Thymus (tissue), 11 donors: ENCODE measurements around the gene TPCN2. TPM values are rescaled to one million over a fixed set of nuclear protein-coding genes. Genes with fewer than 3 reads are reported as not detected.
A peak's percentile ranks its signal among the peaks of the same experiment; 100 is the strongest.

Source experiments
- DNase-seq, 9 donors: peaks; one replicate each; pipeline ENCODE4 v3.0.0-alpha.2; 2013; ENCODE audit warnings: low spot score in 9 of 9, low read depth in 6 of 9, missing footprints in 1 of 9
- H3K27ac ChIP-seq, 2 donors: one replicate each; pipeline ENCODE4 v1.5.1; 2013; ENCODE audit warnings: control low read depth in 1 of 2, low read depth in 1 of 2, low read length in 1 of 2, mild to moderate bottlenecking in 1 of 2, moderate library complexity in 1 of 2
- H3K27me3 ChIP-seq, 2 donors: one replicate each; pipeline ENCODE4 v1.5.1; 2013; ENCODE audit warnings: low read length in 1 of 2; ENCODE audit not compliant: control insufficient read depth in 2 of 2, insufficient read depth in 1 of 2
- H3K36me3 ChIP-seq, 2 donors: one replicate each; pipeline ENCODE4 v1.5.1; 2013; ENCODE audit warnings: low read length in 1 of 2, mild to moderate bottlenecking in 1 of 2, moderate library complexity in 1 of 2; ENCODE audit not compliant: control insufficient read depth in 2 of 2, insufficient read depth in 2 of 2
- H3K4me1 ChIP-seq, 2 donors: one replicate each; pipeline ENCODE4 v1.5.1; 2013; ENCODE audit warnings: low read length in 2 of 2; ENCODE audit not compliant: control insufficient read depth in 2 of 2, insufficient read depth in 2 of 2
- H3K4me3 ChIP-seq, 2 donors: one replicate each; pipeline ENCODE4 v1.5.1; 2013; ENCODE audit warnings: low read length in 2 of 2, control low read depth in 1 of 2, mild to moderate bottlenecking in 1 of 2
- H3K9me3 ChIP-seq, 2 donors: one replicate each; pipeline ENCODE4 v1.5.1; 2013; ENCODE audit warnings: low read length in 1 of 2, mild to moderate bottlenecking in 1 of 2; ENCODE audit not compliant: control insufficient read depth in 2 of 2, insufficient read depth in 1 of 2
- WGBS: extraction: QIAGEN DNeasy Blood & Tissue Kit; methylation state at CpG from one replicate; pipeline ENCODE4 v1.1.7; 2013; 5-methylcytosine and 5-hydroxymethylcytosine counted together
- polyA plus RNA-seq: library from polyadenylated mRNA; stranded (reverse); fragments of 200-250 nt; gene quantifications from one replicate; pipeline ENCODE4 v1.2.3, GENCODE V29; 2013
- total RNA-seq: library from RNA; stranded (reverse); fragments of 120-200 nt; gene quantifications from one replicate; pipeline ENCODE4 v1.2.4, GENCODE V29; 2013
- donor health status: healthy.

Gene TPCN2
- total and polyA plus RNA-seq, 2 donors: 5.3 to 9.8 TPM

DNA sequence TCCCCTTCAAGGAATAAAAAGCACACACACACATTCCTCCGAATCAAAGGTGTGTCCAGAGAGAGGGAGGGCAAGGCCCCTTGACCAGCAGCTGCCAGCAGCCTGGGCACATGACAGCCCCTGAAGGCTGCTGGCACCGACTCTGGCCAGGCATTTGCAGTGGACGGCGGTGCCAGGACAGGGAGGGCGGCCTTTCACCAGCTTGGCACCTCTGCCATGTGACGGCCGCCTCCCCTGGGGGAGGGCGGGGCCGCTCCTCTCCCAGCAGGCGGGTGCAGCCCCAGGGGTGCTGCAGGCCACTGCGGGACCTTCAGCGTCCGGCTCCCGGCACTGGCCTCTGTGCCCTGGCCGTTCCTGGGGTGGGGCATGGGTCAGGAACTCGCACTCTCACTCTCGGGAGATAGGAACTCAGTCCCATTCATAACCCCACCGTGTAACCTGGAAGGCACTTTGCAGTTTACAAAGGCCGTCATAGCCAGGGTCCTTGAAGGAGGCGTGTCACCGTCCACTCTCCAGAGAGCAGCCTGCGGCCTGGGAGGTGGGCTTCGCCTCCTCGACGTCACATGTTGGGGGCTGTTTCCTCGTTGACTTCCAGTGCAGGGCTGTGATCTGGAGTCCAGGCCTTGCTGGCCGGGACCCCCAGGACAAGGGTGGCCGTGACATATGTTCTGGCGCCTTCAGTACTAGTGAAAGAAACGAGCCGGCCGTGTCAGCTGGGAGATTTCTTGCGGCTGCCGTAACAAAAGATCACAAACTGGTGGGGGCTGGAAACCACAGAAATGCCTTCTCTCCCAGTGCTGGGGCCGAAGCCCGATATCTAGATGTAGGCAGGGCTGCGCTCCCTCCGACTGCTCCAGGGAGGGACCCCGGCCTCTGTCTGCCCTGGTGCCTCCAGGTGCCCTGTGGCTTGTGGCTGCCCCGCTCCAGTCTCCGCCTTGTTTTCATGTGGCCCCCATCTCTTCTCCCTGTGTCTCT lies 67.1 kb downstream of the TPCN2 start:
- 96% methylated on average over 41 of the region's 41 CpGs for WGBS
- no peak for DNase-seq

DNA sequence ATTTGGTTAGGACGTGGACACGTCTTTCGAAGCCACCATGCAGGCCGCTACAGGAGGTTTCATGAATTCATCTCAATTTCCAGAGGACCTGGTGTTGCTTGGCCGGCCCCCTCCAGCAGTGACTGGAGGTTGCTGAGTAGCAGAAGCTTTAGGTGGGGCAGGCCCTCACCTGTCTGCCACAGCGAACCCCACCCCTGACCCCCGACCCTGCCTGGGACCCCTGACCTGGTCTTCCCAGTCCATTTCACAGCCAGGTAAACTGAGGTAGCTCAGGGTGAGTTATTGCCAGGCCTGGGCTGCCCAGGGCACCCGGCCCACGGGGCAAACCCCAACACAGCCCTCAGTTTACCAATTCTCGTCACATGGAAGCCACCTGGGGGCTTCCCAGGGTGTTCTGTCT lies 67.9 kb downstream of the TPCN2 start:
- H3K36me3 ChIP-seq: no peaks in the 10 kb centered on the region
- H3K27ac ChIP-seq: no peak overlapping the region
- no peak for DNase-seq
- H3K27me3 ChIP-seq: no peaks in the 10 kb centered on the region
- no peak overlapping the region for H3K4me3 ChIP-seq
- no peaks in the 10 kb centered on the region for H3K4me1 ChIP-seq
- WGBS: 96% methylated on average over 10 of the region's 10 CpGs
- no peaks in the 10 kb centered on the region for H3K9me3 ChIP-seq

More for the DNA sequence above, 67.1 kb downstream of the TPCN2 start:
- Histone ChIP-seq H3K4me1 (no peaks in the 10 kb centered on the region), H3K27me3 (no peaks in the 10 kb centered on the region), H3K27ac (no peak overlapping the region), H3K9me3 (no peaks in the 10 kb centered on the region), H3K36me3 (no peaks in the 10 kb centered on the region), H3K4me3 (no peak overlapping the region)

DNA sequence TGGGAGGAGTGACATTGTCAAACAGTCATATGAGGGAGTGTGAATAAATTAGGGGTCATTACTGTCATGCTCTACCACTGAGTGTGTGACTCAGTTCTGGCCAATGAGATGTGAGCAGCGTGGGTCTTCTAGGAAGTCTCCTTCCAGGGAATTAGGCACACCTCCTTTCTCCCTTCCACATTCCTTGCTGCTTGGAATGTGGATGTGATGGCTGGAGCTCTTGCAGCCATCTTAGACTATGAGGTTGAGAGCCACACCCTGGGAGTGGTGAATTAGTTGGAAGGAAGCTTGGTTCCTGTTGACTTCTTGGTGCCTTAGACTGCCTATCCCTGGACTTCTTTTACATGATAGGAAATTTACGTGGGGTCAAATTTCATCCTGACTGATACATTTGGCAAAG lies 70.5 kb downstream of the TPCN2 start:
- H3K27ac ChIP-seq: no peak overlapping the region
- H3K4me1 ChIP-seq: peaks cover 0 to 20% of the 10 kb centered on the region in 2 donors
- no peak overlapping the region for H3K4me3 ChIP-seq
- 96% methylated on average over 2 of the region's 2 CpGs for WGBS
- DNase-seq: no peak
- H3K36me3 ChIP-seq: no peaks in the 10 kb centered on the region
- H3K27me3 ChIP-seq: no peaks in the 10 kb centered on the region
- H3K9me3 ChIP-seq: no peaks in the 10 kb centered on the region

DNA sequence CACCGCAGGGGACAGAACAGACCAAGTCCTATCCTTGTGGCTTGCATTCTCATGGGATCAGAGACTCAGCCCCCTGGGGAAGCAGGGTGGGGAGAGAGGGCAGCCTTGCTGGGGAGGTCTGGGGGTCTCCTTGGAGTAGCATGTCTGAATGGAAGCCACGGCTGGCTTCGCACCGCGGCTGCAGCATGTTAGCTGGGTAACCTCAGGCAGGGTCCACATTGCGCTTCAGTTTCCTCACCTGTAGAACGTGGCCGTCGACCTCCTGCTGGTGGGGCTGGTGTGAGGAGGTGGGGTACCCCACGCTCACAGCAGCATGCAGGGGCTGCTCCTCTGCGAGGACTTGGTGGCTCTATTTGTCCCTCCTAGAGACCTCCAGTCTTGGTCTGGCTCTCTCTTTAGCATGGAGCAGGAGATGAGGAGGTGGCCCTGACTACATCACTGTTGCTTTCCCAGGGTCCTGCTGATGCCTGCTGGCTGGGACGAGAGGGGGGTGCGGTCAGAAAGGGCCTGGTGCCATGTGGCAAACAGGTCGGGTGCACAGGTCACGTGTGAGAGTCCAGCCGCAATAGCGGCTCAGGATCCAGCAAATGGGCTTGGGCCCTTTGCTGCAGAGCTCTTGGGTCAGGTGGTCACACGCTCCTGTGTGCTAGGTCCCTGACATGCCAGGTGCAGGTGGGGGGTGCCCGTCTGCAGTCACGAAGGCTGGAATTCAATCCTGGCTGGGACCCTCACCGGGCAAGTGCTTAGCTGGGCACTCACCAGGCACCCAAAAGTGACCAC lies 71.6 kb downstream of the TPCN2 start:
- no peak overlapping the region for H3K4me3 ChIP-seq
- H3K4me1 ChIP-seq: peaks cover 0 to 20% of the 10 kb centered on the region in 2 donors
- DNase-seq: no peak
- no peaks in the 10 kb centered on the region for H3K9me3 ChIP-seq
- no peaks in the 10 kb centered on the region for H3K27me3 ChIP-seq
- no peak overlapping the region for H3K27ac ChIP-seq
- H3K36me3 ChIP-seq: no peaks in the 10 kb centered on the region
- WGBS: 98% methylated on average over 21 of the region's 21 CpGs

DNA sequence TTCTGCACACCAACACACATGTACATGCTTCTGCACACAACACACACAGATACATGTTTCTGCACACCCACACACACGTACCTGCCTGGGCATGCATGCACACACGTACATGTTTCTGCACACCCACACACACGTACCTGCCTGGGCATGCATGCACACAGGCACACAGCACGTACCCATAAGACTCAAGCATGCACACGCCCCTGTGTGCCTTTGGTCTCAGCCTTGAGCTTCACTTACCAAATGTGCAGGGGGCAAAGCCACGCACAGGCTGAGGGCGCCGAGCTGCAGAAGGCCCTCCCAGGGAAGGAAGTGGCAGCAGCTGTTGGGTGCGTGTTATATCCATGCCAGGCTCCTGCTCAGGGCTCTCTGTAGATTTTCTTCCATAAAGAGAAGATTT lies 72.3 kb downstream of the TPCN2 start:
- no peaks in the 10 kb centered on the region for H3K27me3 ChIP-seq
- no peaks in the 10 kb centered on the region for H3K9me3 ChIP-seq
- no peaks in the 10 kb centered on the region for H3K36me3 ChIP-seq
- H3K27ac ChIP-seq: no peak overlapping the region
- DNase-seq: no peak
- H3K4me3 ChIP-seq: no peak overlapping the region
- peaks cover 0 to 20% of the 10 kb centered on the region in 2 donors for H3K4me1 ChIP-seq
- WGBS: 60% methylated on average over 9 of the region's 9 CpGs

DNA sequence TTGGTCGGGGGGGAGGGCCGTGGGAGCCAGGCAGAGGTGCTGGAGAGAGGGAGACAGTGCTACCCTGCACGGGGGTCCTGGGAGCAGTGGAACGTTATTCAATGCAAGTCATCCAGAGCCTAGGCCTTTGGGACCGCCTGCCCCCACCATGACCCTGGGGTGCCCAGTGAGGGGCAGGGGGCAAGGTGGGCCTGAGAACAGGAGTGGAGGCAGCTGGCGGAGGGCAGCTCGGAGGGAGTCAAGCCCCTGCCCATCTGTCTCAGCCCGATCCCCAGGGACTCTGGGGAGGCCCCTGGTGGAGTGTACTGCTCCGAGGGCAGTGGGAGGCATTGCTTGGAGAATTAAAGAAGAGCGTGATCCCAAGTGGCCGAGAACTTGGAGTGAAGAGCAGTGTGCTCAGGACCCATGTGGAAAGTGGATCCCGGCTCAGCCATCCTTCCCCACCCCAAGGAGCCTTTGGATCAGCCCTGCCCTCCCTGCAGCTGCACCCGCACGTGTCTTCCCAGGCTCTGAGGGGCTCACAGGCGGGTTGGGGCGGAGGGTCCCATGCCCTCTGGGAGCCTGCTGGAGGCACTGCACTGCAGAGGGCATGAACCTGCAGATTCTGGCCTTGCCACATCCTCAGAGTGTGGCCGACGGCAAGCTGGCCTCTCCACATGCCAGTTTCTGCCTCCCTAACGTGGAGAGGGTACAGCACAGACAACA lies 73.0 kb downstream of the TPCN2 start:
- Histone ChIP-seq H3K4me3 (no peak overlapping the region), H3K27me3 (no peaks in the 10 kb centered on the region), H3K36me3 (no peaks in the 10 kb centered on the region), H3K27ac (no peak overlapping the region), H3K9me3 (no peaks in the 10 kb centered on the region), H3K4me1 (peaks cover 0 to 20% of the 10 kb centered on the region in 2 donors)
- 95% methylated on average over 19 of the region's 19 CpGs for WGBS
- no peak for DNase-seq

DNA sequence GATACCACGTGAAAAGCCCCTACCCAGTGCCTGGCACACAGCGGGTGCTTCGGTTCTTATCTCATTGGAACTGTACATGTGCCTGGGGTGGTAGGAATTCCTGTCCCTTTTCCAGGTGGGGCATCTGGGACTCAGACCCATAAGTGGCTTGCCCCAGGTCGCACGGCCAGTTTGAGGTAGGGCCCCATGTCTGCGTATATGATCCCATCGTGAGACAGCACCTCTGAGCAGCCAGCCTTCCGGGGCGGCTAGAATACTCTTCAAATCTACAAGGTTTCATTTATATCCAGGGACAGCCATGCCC lies 73.5 kb downstream of the TPCN2 start:
- Histone ChIP-seq H3K4me3 (no peak overlapping the region), H3K4me1 (peaks cover 0 to 20% of the 10 kb centered on the region in 2 donors), H3K9me3 (no peaks in the 10 kb centered on the region), H3K27me3 (no peaks in the 10 kb centered on the region), H3K36me3 (no peaks in the 10 kb centered on the region), H3K27ac (no peak overlapping the region)
- 97% methylated on average over 9 of the region's 9 CpGs for WGBS
- DNase-seq: no peak

DNA sequence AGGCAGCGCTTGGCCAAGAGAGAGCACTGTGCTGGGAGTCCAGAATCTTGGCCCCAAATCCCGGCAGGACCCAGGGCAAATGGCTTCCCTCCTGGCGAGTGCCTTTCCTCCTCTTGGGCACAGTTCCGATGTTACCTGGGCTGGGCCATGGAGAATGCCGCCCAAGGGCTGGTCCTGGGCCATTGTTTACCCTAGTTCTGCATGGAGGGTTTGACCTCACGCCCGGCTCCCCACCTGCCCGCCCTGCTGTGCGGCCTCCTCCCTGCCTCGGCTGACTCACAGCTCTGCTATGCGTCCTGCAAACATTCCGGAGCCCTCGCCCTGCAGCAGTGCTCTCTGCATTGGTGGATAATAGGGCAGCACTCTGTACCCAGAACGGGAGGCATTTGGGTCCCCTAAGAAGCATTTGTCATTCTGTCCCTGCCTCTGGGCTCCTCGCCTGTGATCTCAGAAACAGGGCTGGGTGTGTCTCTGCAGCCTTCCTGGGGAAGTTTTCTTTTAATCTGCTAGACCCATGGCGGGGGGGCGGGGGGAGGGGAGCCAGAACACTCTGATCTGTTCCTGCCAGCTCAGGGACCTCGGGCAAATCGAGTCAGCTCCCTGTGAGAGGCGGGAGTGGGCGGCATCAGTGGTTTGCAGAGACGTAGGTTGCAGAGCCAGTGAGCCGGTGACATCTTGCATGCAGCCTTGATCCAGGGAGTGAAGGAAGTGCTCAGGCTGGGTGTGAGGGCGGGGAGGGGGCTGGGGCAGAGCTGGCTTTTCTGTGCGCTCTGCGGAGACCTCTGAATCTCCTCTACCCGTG lies 74.1 kb downstream of the TPCN2 start:
- no peaks in the 10 kb centered on the region for H3K36me3 ChIP-seq
- peak; percentile 9 to 68 (median 32) for DNase-seq
- H3K27me3 ChIP-seq: no peaks in the 10 kb centered on the region
- whole genome bisulfite sequencing: 43% methylated on average over 27 of the region's 27 CpGs
- peak overlapping the region in 1 of 2 donors; percentile 53 for H3K27ac ChIP-seq
- peaks cover 0 to 20% of the 10 kb centered on the region in 2 donors for H3K4me1 ChIP-seq
- H3K9me3 ChIP-seq: peaks cover 0 to 3% of the 10 kb centered on the region in 2 donors
- H3K4me3 ChIP-seq: no peak overlapping the region
